Middle frontal gyrus (tissue), 1 donor: ENCODE measurements around the gene RAI14.

Experiments
- DNase-seq: peaks from one replicate; pipeline ENCODE4 v3.0.0-alpha.2; 2015; ENCODE audit warnings: low spot score; ENCODE audit errors: extremely low spot score

RAI14 gene

DNA sequence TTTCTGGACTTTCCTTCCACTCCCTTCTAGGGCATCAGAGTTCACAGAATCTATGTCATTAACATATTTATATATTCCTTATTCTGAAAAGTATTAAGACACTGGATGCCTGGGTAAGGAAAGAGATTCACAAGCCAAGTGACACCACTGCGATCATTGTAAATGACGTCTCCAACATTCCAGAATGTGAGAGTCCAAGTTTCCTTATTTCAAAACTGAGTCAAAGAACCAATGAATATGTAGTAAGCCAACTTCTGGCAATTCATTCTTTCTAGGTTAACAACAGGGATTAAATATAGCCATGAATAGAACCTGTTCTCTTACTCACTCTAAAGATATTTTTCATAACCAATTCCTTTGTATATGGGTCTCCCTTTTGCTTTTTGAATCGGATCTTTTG, 18.1 kb downstream of the RAI14 start:
- no peak for DNase-seq

DNA sequence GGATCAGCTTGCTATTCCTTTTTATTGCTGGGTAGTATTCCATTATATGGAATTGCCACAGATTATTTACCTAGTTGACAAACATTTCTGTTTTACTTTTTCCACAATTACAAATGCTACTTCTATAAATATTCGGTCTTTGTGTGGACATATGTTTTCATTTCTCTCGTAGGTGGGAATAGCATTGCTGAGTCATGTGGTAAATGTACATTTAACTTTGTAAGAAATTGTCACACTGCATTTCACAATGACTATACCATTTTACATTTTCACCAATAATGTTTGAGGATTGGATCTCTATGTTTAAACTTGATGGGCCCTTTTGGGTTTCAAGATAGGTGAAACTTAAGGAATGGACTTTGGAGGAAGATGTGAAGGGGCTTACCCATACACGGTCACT, 19.7 kb downstream of the RAI14 start:
- DNase-seq = no peak

DNA sequence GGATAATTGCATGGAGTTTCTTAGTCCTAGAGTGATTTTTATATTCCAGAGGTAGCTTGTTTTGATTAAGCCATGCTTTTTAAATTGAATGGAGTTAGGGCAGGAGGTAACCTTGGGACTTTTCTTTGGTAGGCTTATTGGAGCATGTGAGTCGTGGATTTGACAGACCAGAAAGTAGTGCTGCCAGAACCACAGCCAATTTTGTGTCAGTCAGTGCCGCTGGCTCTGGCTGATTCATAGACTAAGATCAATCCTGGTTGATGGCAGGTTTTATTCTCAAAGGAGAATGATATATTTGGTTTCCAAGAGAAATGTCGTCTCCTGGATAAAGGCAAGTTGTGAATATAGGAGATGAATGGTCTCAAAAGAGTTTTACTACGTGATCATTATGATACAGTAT, 20.3 kb downstream of the RAI14 start:
- no peak for DNase-seq

DNA sequence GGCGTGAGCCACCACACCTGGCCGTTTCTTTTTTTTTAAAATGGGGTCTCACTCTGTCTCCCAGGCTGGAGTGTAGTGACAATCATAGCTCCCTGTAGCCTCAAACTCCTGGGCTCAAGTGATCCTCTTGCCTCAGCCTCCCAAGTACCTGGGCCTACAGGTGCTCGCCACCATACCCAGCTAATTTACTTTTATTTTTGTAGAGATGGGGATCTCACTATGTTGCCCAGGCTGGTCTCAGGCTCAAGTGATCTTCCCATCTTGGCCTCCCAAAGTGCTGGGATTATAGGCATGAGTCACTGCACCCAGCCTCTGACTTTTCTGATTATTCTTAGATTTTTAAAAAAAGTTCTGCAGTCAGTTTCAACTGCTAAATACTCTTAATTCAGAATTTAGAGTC, 21.3 kb downstream of the RAI14 start:
- no peak for DNase-seq

DNA sequence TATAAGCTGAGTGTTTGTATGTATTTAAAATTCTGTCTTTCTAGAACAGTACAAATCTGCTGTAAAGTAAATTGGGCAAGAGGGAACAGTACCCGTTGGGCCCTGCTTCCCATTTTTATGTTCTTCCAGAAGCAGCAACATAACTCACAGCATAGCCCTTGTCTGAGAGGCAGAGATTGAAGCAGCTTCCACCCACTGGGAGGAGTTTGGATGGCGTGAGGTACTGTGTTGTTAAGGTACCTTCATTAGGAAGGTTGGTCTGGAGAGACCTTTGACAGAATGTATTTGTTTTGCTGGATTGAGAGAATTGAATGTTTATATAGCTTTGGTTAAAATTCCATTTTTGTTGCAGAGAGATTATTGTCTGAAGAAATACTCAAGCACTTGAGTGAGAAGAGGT, 24.8 kb downstream of the RAI14 start:
- no peak for DNase-seq

DNA sequence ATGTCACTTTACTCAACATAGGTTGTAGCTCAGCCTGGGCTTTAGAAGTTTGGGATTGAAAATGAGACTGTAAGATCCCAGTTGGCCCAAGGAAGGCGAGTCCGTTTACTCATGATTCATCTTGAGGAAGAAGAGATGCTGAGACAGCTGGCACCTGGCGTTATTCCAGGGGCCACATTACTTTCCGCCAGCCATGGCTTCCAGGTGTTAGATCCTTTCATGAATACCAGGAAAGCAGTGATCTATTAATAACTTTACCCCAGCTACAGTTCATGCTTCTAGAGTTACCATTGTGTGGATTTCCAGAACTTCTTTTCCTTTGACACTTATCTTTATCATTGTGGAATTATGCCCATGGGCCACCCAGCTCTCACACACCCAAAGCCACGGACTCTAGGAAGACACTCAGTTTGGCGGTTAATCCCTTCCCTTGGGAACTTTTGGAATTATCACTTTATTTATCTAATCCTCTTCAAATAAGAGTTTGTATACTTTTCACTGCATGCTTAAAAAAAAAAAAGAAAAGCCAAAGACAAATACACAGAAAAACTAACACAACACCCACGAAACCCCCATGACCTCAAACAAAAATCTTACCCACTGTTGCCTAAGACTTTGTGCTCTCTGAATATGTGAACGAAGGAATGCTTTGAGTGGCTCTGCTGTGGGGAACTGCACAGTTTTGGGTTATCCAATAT, 26.9 kb downstream of the RAI14 start:
- DNase-seq = no peak

DNA sequence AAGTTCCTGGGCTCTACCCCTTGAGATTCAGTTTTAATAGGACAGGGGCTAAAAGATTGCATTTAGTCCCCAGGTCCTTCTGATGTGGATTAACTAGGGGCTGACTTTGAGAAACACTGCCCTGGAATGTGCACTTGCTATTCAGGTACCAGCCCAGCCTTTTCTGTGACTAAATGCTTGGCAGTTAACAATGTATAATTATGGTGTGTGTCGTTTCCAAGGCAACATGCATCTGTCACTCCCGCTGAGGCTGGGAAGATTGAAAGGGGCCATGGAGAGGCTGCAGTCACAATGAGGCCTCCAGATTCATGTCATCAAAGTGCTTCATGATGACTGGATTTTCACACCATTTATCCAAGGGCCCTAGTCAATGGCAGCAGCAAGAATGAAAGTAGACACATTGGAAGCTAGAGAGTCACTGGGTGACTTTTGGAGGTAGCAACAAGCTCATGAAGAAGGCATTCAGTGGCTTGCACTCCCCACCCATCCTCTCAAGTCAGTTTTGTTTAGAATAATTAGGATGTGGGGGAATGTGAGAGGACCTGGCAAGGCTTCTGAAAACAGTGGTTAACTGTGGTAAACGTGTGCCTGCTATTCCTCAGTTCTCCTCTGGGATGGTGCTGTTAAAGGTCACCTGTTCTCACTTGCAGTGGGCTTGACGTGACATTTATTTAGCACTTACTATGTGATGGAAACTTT, 28.3 kb downstream of the RAI14 start:
- DNase-seq = no peak

DNA sequence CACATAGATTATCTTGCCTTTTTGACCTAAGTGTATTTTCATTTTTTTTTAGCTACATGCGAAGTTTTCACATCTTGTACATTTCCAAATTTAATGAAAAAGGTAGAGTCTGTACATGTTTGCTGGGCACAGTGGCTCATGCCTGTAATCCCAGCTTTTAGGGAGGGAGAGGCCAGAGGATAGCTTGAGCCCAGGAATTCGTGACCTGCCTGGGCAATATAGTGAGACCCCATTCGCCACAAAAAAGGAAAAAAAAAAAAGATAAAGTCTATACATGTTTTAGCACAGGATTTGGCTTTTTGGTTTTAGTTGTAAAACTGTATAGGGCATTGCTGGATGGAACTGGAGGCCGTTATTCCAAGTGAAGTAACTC, 28.8 kb downstream of the RAI14 start:
- DNase-seq = no peak

DNA sequence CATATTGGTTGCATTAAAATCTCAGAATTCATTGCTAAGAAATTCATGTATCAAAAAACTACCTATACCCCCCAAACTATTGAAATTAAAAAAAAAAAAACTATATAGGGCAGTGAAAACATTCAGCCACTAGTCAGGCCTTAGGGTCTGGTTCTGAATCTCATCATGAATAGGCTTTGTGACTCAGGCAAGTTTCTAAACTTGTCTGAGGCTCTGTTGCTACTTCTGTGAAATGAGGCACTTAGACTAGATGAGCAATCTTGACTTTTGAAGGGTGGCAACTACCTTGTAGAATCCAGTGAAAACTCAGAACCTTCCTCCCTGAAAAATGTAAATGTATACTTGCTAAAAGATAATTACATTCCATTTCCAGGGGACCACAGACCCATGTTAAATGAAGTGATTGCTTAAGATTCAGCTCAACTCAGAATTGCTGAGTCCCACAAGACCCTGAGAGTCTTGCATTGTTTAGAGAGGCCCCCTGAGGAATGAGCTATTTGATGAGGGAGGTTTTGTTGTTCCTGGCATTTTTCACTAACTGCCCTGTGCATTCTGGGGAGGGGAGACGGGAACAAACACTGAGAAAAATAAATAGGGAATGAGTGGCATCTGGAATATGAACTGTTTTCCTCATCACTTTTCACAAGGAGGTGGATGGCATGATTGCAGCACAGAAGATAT, 29.5 kb downstream of the RAI14 start:
- DNase-seq = no peak

DNA sequence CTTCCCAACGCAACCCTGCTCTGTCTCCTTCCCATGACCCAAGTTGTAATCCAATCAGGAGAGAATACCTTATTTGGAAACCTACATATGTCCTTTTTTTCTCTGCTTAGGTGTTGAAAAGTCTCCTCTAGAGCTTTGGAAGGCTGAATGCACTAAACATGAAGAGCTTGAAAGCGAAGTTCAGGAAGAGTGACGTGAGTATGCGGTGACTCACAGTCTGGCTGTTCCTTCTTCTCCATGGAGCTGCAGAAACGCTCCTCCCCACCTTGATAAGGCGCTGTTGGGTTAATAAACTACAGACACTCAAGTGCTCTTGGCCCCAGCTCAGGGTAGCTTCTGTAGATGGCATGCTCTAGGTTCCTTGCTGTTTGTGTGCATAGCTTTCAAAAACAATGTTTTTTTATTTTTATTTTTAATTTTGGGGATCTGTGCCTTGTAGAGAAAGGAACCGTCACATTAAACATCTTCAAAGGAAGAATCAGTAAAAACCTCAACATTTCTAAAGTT, 30.7 kb downstream of the RAI14 start:
- no peak for DNase-seq

DNA sequence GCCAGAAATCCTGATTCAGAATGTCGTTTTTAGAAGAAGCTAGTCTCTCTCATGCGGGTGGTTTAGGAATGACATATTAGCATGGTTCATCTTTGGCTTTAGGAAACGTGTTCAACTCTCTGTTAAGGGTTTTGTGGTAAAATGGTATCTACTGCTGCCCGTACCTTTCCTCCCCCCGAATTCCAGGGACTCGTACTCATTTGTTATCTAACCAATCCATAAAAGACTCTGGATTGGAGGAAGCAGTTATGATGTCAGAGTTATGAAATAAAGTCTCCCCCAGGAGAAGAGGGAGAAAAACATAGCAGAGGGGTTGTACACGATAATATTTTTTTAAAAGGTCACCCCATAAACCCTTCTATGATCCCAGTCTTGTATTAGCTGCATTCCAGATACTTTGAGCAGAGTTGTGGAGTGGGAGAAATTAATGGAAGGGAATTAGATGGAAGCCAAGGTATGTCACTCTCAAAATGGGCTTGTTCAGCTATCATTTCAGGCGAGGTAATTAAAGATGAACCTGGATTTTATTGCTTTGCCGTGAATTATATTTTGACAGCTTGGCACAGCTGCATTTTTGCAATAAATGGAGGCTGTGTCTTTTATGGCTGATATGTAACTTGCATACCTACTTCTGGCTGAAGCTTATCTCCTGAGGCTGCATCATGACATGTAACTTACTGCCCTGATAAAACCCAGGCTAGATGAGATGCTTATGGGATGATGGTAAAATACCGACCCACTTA, 31.3 kb downstream of the RAI14 start:
- no peak for DNase-seq

DNA sequence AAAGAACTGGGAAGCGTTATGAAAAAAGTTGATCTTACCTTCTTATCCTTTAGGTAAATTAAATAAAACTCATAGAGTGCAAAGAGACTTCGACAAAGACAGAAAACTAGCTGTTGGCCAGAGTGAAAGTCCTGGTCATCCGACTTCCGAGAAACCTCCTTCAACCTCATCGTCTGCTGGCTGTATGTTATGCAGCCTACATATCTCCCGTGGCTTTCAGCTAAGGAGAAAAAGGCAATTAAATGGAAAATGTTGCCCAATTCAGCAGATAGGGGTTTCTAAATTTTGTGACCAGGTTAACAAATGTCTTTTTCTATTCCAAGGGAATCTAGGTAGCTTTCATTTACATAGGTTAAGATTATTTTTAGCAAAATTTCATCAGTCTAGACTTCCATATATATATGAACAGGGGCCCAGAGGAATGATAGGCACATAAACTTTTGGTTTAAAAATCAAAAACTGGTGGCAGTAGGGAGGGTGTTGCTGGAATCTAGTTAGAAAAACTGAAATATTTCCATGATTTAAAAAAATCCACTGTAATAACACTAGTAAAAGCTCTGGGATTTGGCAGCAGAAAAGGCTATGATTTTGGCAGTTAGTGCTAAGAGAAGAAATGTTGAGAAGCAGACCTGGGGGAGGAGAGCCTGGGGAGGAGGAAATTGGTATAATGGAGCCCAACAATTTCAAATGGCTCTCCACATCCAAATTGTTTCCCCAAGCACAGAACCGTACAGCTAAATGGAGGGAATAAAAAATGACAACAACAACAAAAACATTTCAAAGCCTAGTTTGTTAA, 32.1 kb downstream of the RAI14 start:
- DNase-seq = no peak

DNA sequence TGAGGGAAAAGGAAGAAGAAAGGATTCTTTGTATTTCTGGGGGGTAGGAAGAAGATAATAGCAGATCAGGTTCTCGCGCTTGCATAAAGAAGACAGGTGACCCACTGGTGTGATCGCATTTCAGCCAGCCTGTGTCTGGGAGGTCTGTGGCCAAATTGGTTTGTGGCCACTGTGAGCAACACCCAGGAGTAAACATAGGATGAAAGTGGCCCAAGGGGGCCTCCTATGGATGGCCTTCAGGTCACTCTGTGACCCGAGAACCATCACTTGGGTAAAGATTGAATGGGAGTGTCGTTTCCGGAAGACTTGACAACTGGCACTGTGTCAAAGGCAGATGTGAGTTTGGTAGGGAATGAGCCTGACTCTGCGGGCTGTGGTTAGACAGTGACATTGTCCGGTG, 34.2 kb downstream of the RAI14 start:
- no peak for DNase-seq

DNA sequence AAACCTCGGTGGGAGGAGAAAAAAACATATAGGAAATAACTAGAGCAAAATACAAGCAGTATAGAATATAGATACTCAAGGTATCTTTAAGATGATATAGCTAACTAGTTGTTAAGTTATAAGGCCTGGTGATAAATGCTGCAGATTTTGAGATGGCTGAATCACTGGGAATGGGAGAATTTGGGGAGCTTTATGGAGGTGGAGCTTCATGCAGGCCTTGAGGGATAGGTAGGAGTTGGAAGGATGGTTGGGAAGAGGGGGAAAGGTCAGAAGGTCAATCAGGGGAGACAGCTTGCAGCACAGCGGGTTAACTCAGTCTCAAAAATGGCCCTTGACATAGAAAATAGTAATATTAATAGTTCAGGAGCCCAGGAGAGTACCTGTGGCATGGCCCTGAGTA, 34.8 kb downstream of the RAI14 start:
- no peak for DNase-seq

DNA sequence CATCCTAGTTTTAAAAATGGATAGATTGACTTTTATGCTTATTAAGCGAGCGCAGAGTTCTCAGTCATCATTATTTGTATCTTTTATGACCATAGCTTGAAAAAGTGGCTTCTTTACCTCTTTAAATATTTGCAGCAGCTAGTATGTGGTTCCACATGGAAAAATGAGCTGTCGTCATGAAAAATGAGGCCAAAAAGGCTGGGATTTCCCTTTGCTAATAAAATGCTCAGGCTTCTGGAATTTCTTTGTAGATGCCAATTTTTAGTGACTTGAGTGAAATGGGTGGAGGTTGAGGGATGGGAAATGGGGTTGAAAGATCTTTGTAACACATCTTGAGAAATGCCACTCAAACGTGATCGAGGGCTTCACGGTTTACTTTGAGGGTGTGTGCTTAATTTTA, 35.2 kb downstream of the RAI14 start:
- no peak for DNase-seq

DNA sequence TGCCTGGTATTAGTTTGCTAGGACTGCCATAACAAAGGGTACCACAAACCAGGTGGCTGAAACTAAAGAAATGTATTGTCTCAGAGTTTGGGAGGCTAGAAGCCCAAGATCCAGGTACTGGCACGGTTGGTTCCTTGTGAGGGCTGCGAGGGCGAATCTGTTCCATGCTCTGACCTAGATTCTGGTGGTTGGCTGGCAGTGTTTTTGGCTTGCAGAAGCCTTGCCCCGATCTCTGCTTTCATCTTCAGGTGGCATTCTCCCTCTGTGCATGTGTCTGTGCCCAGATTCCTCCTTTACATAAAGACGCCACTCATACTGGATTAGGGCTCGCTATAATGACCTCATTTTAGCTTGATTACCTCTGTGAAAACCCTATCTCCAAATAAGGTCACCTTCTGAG, 36.7 kb downstream of the RAI14 start:
- no peak for DNase-seq

DNA sequence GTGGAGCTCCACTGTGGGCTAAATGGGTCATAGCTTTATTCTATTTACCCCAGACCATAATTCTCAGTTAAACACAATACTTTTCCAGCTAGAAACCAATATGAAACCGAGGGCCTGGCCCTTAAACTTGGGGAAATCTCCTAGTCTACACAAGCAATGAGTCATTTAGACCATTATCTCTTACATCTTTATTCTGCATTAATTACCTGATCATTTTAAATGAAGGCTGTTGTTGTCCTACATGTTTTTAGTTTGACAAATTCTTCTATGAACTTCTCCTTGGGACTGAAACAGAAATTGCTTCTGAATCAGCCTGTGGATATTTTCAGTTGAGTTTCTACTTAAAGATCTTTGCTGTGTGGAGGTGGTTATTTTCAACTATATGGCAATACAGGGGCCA, 37.9 kb downstream of the RAI14 start:
- no peak for DNase-seq

DNA sequence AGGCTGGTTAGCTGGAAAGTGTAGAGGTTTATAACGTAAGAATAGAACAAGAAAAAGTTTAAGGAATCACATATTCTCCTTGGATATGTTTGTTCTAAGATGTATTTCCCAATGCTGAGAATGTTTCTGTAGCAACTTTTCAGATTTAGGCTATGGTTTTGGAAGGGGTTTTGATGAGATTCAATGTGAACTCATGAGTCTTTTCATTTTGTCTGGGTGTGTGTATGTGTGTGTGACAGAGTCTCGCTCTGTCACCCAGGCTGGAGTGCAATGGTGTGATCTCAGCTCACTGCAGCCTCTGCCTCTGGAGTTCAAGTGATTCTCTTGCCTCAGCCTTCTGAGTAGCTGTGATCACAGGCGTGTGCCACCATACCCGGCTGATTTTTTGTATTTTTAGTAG, 38.6 kb downstream of the RAI14 start:
- no peak for DNase-seq

DNA sequence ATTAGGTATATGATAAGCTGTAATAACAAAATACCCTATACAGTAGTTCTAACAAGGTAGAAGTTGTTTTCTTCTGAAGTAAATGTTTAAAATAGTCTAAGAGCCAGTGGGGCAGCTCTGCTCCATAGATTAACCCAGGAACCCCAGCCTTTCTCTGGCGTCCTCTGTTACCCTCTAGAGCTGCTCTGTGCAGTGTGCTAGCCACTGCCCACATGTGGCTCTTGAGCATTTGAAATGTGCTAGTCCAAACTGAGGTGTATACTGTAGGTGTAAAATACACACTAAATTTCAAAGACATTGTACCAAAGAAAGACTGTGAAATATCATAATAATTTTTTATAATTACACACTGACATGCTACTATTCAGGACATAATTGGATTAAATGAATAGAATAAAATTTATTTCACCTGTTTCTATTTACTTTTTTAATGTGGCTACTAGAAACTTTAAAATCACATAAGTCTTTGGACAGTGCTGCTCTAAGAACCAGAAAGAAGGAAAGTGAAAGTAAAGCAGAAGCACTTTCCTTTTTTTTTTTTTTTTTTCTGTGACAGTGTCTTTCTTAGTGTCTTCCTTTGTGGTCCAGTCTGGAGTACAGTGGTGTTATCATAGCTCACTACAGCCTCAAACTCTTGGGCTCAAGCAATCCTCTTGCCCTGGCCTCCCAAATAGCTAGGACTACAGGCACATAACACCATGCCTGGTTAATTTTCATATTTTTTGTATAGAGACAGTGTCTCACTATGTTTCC, 39.3 kb downstream of the RAI14 start:
- no peak for DNase-seq
